NCI-H69 (cell line): ENCODE measurements around the gene TRAF2.
"Not testable (repeated sequence)": the region's sequence is repeated elsewhere in the genome, so short reads cannot be mapped to it uniquely, and the experiment has no call there.

Experiments
- DNase-seq: peaks from one replicate; lab custom pipeline; 2025; lab: John Stamatoyannopoulos, UW

The TRAF2 gene

GRCh38 chr9:136882109-136882946 lies 4.0 kb upstream of the TRAF2 start:
- peak; percentile 62 for DNase-seq

DNA sequence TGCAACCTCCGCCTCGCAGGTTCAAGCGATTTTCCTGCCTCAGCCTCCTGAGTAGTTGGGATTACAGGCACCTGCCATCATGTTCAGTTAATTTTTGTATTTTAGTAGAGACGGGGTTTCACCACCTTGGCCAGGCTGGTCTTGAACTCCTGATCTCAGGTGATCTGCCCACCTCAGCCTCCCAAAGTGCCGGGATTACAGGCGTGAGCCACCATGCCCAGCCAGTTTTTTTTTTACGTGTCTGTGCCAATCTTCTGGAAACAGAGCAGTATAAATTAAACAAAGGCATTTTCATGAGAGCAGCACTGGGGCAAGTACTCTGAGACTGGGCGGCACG lies 3.4 kb upstream of the TRAF2 start:
- DNase-seq: not testable (repeated sequence)

GRCh38 chr9:136883670-136884069 lies 2.6 kb upstream of the TRAF2 start:
- DNase-seq: not testable (repeated sequence)

DNA sequence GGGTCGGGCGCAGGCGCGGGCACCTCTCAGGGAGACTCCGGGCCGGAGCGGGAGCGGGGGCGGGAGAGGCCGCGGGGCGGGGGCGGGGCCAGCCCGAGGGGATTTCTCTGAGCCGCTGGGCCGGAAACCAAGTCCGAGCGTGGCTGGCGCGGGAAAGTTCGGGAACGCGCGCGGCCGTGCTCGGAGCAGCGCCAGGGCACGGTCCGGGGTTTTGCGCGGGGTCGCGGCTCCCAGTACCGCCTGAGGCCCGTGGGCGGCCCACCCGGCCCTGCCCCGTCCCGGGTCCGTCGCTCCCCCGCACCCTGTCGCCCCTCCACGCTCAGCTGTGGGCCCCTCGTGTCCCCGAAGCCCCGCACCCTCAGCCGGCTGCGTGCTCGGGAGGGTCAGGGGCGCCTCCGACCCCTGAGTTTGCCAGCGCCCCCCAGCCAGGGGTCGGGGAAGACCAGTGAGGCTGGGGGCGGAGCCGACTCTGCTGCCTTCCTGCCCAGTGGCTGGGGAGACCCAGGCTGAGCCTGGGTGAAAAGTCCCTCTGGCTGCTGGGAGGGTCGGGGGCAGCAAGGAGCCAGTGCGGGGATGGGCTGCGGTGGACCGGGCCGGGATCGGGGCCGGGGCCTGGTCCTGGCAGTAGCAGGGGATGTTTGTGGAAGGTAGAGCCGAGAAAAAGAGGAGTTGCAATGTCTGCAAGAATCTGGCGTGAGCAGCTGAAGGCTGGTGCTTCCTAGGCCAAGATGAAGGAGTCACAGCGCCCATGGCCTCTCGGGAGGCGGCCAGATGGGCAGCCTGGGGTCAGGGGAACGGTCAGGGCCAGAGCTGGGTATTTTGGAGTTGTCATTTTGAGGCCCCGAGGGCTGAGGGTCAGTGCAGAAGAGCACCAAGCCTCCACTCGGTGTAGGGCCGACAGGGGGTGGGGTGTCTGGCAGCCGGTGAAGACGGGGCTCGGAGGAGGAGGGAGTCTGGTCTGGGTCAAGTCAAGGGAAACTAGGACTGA lies 588 bp downstream of the TRAF2 start:
- DNase-seq: peak; percentile 54

GRCh38 chr9:136888454-136888853 lies 2.1 kb downstream of the TRAF2 start:
- DNase-seq: no peak

- DNase-seq: no peak
Measured at GRCh38 chr9:136889858-136890257, 3.5 kb downstream of the TRAF2 start.

DNA sequence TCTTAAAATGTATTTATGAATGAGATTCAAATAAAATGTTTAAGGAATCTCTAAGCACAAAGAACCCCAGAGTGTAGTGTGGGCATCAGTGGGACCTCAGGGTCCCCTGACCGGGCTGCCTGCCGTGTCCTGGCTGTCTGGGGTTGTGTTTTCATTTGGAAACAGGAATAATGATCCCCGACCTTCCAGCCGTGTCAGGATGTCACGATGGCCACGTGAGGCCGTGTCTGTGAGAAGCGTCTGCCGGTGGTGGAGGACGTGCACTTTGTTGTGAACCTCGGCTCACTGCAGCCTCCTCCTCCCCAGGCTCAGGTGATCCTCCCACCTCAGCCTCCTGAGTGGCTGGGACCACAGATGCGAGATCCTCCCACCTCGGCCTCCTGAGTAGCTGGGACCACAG lies 4.3 kb downstream of the TRAF2 start:
- no peak for DNase-seq

DNA sequence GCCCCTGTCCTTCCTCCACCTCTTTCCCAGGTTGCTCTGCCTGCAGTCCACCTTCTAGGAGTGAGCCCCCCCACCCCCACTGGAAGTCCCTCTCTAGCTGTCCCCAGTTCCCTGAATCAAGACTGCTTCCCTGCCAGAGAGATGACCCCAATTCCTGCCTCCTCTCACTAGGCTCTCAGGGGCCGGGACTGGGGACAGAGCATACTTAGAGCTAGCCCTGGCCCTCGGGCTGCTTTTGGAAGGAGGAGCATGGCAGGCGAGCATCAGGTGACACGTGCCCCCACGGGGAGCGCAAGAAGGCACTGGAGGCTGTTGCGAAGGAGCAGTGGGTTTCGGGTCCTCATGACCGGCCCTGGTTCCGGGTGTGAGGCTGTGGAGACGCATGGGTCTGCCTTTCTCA lies 9.7 kb downstream of the TRAF2 start:
- DNase-seq: no peak

DNA sequence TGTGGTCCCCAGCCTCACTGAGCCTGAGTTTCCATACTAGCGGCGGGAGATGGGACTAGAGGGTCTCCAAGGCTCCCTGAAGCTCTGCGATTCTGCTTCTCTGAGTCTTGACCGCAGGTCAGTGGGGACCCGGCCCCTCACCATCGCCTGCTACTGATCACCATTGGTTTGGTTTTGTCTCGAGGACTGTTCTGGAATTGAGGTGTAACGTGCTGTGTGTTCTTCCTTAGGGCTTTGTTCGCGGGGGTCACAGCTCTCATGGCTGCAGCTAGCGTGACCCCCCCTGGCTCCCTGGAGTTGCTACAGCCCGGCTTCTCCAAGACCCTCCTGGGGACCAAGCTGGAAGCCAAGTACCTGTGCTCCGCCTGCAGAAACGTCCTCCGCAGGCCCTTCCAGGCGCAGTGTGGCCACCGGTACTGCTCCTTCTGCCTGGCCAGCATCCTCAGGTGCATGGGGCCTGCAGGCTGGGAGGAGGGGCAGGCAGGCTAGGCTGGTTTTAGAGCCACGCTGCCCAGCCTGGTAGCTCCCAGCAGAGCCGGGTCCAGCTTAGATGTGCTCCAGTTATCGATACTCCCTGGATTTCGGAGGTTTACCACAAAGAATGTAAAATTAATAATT lies 12.3 kb downstream of the TRAF2 start:
- no peak for DNase-seq

DNA sequence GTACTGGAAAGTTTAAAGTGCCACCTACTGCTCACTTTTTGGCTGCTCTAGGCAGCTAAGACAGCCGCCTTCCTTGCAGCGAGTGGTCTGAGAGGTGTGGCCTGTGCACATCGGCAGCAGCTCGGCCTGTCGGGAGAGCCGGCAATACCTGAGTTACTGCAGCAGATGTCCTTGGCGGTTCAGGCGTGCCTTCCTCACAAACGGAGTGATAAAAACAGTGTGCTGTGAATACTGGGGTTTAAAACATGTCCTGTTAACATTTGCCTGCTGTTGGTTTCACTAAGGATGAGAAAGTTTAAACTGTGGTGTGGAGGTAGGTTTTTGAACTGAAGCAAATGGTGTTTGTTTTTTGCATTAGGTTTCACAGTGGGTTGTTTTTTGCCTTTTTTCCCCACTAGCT lies 12.9 kb downstream of the TRAF2 start:
- DNase-seq: no peak

GRCh38 chr9:136900556-136900955 lies 14.2 kb downstream of the TRAF2 start:
- DNase-seq: no peak

DNA sequence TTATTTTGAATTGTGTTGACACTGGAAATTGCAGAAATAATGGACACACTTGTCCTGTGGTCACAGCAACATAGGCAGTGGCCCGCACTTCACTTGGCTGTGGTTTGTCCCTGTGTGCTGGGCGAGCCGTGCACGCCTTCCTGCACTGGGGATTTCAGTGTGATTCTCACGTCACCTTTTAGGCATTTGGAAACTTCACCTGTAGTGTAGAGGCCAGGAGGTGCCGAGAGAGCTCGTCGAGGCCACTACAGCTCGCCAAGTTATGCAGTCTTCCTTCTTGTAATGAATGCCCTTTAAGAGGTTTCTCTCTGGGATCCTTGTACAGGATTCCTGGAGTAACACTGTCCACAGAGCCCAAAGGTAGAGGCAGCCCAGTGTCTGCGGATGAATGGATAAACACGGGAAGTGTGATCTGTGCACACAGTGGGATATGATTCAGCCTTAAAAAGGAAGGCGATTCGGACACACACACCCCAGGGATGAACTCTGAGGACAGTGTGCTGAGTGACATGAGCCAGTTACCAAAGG lies 14.7 kb downstream of the TRAF2 start:
- DNase-seq: no peak

DNA sequence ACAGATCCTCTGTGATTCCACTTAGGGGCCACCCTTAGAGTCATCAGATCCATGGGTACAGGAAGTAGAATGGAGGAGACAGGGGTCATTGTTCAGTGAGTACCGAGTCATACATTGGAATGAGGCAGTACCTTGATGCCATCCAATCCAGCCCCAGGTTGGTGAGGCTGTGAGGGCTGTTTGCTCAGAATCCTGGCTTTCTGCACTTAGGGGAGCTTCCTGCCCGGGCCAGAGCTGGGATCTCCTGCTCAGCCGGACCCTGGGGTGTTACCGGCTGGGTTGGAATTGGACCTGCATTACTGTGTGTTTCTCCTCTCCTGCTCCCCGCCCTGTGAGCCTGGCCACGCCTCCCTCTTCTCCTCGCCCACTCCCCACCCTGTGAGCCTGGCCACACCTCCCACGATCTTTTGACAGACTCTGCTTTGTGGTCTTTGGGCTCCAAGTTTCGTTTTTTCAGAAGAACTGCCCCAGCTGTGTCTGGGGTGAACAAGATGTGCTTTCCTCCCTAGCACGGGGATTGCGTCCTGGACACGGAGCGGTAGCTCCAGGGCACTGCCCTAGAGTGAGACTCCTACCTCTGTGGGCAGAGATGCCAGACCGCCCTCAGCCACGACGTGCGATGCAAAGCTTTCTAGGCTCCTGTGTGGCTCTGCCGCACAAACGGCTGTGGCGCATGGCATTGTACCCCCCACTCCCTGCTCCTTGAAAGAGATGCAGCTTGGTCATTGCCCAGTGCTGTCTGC lies 15.4 kb downstream of the TRAF2 start:
- no peak for DNase-seq

DNA sequence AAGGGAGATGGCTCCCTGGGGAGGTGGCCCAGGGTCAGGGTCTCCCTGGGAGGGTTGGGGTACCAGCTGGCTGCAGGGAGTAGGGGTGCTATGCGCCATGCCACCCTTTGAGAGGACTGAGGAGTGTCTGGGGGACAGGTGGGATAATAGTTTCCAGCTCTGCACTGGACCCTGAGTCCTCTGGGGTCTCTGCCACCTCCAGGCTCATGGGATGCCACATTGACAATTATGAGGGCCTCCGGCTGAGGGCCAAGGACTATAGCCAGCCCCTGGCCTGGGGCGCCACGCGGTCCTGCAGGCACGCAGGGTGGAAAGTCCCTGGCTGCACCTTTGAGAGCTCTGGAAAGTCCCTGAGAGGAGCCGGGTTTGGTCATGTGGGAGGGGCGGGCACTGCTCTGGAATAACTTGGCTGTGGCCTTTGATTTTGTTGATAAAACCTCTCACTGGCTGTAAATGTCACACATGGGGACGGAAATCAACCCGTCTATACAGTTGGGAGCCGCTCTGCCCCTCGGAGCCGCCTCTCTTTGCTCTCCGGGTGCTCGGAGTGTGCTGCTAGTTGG lies 16.0 kb downstream of the TRAF2 start:
- DNase-seq: no peak

- no peak for DNase-seq
Measured at GRCh38 chr9:136903041-136903554, 16.8 kb downstream of the TRAF2 start.

- DNase-seq: no peak
Measured at GRCh38 chr9:136906266-136906665, 19.9 kb downstream of the TRAF2 start.

DNA sequence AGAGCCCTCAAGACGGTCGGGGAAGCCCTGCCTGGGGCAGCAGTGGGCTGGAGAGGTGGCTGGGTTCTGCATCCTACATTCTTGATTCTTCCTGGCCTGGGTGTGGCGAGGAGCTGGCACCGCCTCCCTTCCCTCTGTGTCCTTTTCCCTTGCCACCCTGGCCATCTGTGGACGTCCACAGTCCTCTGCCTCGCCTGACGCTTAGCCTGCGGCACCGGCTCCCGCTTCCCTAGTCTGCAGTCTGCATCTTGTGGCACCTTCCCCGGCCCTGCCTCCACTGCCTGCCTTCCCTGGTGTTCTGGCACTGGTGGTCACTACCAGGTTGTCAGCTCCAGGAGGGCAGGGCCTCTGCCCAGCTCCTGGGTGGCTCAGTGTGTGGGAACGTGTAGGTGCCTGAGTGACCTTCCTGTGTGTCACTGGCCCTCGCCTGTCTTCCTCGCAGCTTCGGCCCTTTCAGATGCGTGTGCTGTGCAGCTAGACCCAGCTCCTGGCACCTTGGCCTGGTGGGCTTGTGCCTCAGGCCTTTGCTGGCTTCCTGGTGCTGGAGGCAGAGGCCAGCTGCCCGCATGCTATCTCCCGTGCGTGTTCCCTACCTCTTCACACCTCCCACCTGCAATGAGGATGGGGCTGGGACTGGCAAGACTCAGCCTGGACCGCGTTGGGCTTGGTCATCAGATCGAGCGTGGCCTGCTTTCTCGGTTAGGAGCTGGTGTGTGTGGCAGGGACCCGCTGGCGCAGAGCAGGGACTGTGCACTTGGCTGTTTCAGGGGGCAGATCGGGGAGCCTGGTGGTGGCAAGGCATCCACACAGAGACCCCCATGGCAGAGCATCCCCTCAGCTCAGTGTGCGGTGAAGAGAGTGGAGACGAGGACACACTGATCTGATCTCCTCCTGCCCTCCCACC lies 20.9 kb downstream of the TRAF2 start:
- no peak for DNase-seq

GRCh38 chr9:136910197-136910900 lies 24.0 kb downstream of the TRAF2 start:
- DNase-seq: no peak

DNA sequence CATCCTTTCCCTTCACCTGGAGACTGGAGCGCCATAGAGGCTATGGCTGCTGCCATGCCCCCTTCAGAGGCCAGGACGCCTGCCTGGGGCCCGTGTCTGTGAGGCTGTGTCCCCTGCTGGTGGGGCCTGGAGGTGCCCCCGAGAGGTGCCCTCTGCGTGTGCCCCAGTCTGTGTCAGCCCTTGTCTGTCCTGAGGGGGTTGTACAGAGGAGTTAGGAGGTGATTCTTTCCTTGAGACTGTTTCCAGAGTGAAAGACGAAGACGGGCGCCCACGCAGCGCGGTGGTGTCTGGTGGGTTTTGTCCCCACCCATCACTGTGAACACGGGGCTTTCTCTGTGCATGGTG lies 24.6 kb downstream of the TRAF2 start:
- no peak for DNase-seq
